ENCODE measurements around the gene CNST.
"Not testable (repeated sequence)": the region's sequence is repeated elsewhere in the genome, so short reads cannot be mapped to it uniquely, and the experiment has no call there.

DNA sequence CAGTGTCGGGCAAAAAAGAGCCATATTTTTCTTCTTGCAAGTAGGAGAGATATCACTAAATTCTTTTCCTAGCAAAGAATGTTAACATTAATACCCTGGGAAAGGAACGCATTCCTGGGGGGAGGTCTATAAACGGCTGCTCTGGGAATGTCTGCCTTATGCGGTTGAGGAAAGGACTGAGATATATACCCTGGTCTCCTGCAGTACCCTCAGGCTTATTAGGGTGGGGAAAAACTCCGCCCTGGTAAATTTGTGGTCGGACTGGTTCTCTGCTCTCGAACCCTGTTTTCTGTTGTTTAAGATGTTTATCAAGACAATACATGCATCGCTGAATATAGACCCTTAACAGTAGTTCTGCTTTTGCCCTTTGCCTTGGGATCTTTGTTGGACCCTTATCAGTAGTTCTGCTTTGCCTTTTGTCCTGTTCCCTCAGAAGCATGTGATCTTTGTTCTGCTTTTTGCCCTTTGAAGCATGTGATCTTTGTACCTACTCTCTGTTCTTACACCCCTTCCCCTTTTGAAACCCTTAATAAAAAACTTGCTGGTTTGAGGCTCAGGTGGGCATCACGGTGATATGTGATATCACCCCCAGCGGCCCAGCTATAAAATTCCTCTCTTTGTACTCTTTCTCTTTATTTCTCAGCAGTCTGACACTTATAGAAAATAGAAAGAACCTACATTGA, 128.1 kb downstream of the CNST start:
- TF ChIP-seq CTCF, POLR2A (IDR thresholded peaks at IDR 0.05): not testable (repeated sequence)

Measured in lower leg skin (tissue), 3 donors.